KOPT-K1 (cell line): Measurements from ENCODE around the gene SIRPB2.

ENCODE experiments used
- H3K27ac ChIP-seq: fragments of 200-600 bp; sonication (generic); 2 replicates; pipeline ENCODE4 v1.5.1; 2016; ENCODE audit warnings: antibody characterized with exemption, mild to moderate bottlenecking, low read depth, low read length; ENCODE audit not compliant: poor library complexity, severe bottlenecking
- H3K36me3 ChIP-seq: fragments of 200-600 bp; sonication (generic); 2 replicates; pipeline ENCODE4 v1.5.1; 2017; ENCODE audit warnings: antibody characterized with exemption, mild to moderate bottlenecking, low read length, moderate library complexity; ENCODE audit not compliant: insufficient read depth
- H3K9me3 ChIP-seq: fragments of 200-600 bp; sonication (generic); 2 replicates; pipeline ENCODE4 v1.5.1; 2017; ENCODE audit warnings: antibody characterized with exemption, low read length, mild to moderate bottlenecking; ENCODE audit not compliant: insufficient read depth, poor library complexity, severe bottlenecking

The SIRPB2 gene

DNA sequence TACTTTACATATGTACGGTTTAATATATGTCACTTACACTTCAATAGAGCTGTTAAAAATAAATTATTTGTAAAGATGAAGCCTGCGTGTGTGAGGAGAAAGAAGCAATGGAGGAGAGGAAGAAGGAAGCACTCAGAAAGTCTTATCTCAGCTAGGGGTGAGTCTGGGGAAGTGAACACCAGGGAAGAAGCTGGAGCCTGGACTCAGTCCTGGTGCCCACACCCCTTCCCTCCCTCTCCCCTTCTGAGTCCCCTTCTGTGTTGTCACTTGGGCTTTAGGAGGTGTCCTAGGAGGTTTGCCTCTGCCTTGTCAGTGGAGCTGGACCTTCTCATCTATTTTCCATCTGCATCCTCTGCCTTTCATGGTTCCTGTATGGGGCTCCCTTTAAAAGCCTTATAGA lies 1.9 kb downstream of the SIRPB2 start:
- no peaks in the 10 kb centered on the region for H3K9me3 ChIP-seq
- no peaks in the 10 kb centered on the region for H3K36me3 ChIP-seq
- no peak overlapping the region for H3K27ac ChIP-seq

DNA sequence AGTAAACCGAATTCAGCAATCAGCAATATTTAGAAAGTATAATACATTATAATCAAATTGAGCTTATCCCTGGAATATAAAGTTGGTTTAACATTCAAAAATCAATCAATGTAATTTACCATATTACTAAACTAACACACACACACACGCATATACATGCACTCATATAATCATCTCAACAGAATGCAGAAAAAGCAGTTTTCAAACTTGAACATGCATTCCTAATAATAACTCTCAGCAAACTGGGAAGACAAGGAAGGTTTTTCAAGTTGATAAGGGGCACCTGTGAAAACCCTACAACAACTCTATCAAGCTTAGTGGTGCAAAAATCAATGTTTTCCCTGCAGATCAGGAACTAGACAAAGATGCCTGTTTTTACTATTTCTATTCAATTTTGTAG lies 4.7 kb downstream of the SIRPB2 start:
- Histone ChIP-seq H3K27ac (no peak overlapping the region), H3K9me3 (no peaks in the 10 kb centered on the region), H3K36me3 (no peaks in the 10 kb centered on the region)

DNA sequence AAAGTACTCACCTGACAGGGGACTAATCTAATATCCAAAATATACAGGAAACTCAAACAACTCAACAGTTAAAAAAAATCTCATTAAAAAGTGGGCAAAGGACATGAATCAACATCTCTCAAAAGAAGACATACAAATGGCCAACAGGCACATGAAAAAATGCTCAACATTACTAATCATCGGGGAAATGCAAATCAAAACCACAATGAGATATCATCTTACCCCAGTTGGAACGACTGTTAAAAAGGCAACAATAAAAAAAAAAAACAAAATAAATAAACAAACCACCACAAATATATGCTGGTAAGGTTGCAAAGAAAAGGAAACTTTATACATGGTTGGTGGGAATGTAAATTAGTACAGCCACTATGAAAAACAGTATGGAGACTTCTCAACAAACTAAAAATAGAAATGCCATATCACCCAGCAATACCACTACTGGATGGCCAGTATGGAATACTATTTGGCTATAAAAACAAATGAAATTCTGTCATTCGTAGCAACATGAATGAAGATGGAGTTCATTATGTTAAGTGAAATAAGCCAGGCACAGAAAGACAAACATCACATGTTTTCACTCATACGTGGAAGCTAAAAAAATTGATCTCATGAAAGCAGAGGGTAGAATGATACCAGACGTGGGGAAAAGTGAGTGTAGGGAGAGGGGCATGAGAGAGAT lies 6.6 kb downstream of the SIRPB2 start:
- no peak overlapping the region for H3K27ac ChIP-seq
- H3K36me3 ChIP-seq, result no peaks in the 10 kb centered on the region
- no peaks in the 10 kb centered on the region for H3K9me3 ChIP-seq

DNA sequence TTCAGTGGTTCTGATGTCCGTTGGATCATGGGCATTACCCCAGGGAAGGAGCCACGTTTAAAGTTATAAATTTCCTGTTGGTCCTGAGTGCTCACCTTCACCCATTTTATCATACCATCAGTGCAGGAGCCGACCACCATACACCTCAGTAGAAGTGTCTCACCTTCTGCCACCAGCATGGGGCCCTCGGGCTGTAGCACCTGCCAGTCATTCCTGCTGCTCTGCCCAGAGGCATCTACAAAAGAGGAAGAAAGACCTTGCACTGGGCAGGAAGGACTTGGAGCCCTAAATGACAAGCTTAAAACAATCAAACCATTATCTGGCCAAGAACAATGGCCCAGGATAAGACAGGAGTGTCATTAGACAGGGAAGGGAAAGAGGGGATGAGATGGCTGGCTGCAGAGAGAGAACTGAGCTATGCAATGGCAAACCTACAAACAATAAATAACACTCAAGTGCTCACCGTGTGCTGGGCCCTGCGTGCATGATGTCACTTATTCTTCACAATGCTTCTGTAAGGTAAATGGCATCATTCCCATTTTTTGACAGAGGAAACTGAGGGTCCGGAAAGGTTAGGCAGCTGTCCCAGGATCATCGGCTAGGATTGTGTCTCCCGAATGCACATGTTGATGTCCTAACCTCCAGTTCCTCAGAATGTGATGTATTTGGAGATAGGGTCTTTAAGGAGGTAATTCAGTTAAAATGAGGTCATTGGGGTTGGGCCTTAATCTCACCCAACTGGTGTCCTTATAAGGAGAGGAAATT lies 11.2 kb downstream of the SIRPB2 start:
- no peaks in the 10 kb centered on the region for H3K9me3 ChIP-seq
- no peaks in the 10 kb centered on the region for H3K36me3 ChIP-seq
- H3K27ac ChIP-seq, result no peak overlapping the region

DNA sequence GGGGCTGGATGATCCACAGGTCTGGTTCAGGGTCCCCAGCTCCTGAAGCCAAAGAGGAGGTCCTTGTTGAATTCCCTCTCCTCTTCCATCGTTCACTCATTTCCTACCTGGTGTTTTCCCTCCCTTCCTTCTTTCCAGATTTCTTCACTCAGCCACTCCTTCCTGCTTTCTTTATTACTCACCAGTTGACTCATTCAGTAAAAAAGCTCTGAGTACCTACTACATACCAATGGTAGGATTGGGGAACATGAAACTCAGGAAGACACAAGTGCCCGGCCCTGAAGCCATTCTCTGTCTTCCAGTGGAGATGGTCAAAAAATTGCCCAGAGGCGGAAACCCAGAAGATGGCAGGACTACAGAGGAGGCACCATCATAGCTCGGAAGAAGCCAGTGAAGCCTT lies 12.7 kb downstream of the SIRPB2 start:
- Histone ChIP-seq H3K9me3 (no peaks in the 10 kb centered on the region), H3K27ac (no peak overlapping the region), H3K36me3 (no peaks in the 10 kb centered on the region)

DNA sequence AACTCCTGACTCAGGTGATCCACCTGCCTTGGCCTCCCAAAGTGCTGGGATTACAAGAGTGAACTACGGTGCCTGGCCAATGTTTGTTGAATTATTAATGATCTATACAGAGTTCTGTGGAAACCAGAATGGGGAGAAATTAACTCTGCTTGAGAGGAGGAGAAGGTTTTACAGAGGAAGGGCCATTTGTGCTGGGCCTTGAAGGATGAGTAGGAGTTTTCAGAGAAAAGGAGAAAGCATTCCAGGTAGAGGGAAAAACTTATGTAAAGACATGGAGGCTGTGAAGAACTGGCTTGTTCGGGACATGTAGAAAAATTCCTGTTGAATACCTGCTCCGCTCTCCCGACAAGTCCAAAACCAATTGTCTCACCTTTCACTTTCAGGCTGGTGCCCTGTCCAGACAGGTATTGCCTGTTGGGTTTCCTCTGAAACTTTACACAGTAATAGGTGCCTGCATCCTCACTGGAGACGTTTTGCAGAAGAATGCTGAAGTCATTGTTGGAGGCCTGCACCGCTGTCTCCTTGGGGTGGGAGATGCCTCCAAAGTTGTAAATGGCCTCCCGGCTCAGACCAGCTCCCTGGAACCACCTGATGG lies 13.2 kb downstream of the SIRPB2 start:
- Histone ChIP-seq H3K9me3 (no peaks in the 10 kb centered on the region), H3K36me3 (no peaks in the 10 kb centered on the region), H3K27ac (no peak overlapping the region)

DNA sequence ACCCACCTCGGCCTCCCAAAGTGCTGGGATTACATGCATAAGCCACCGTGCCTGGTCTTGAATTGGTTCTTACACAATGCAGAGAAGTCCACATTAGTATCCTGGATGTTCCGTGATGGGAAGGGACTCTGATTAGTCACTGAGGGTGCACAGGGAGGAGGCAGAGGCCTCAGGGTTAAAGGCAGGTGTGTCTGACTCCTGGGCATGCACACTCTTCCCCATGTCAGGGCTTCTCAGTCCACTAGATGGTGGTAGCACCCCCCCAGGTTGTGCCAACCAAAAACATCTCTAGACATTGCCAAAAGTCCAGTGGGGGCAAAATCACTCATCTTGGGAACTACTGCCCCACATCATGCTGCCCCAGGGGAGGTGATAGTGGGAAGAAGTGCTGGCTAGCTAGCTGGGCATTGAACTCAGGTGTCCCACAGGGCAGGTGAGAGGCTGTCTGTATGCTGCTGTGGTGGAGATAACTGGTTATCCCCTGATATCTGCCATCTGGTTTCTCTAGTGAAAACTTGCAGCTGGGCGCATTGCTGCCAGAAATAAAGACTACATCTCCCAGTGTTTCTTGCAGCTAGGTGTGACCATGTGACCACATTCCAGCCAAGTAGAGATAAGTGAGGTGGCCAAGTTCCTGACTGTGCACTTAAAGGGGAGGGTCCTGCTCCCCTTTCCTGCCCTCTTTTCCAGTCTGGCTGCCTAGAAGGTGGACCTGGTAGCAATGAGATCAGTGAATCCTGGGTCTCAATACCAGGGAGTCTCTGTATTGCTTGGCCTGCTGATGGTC lies 16.2 kb downstream of the SIRPB2 start:
- Histone ChIP-seq H3K36me3 (no peaks in the 10 kb centered on the region), H3K9me3 (no peaks in the 10 kb centered on the region), H3K27ac (no peak overlapping the region)

DNA sequence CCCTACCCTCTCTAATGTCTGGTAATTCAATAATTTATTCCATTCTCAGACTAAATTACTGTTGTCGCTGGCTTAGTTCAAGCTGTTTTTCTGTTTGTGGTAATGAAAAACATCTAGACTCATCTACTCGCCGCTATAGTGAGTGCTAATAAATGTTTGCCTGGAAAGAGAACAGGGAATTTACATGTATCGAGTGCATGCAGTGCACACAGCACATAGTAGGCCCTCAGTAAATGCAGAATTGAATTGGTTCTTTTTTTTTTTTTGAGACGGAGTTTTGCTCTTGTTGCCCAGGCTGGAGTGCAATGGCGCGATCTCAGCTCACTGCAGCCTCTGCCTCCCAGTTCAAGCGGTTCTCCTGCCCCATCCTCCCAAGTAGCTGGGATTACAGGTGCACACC lies 16.9 kb downstream of the SIRPB2 start:
- Histone ChIP-seq H3K9me3 (no peaks in the 10 kb centered on the region), H3K27ac (no peak overlapping the region), H3K36me3 (no peaks in the 10 kb centered on the region)

DNA sequence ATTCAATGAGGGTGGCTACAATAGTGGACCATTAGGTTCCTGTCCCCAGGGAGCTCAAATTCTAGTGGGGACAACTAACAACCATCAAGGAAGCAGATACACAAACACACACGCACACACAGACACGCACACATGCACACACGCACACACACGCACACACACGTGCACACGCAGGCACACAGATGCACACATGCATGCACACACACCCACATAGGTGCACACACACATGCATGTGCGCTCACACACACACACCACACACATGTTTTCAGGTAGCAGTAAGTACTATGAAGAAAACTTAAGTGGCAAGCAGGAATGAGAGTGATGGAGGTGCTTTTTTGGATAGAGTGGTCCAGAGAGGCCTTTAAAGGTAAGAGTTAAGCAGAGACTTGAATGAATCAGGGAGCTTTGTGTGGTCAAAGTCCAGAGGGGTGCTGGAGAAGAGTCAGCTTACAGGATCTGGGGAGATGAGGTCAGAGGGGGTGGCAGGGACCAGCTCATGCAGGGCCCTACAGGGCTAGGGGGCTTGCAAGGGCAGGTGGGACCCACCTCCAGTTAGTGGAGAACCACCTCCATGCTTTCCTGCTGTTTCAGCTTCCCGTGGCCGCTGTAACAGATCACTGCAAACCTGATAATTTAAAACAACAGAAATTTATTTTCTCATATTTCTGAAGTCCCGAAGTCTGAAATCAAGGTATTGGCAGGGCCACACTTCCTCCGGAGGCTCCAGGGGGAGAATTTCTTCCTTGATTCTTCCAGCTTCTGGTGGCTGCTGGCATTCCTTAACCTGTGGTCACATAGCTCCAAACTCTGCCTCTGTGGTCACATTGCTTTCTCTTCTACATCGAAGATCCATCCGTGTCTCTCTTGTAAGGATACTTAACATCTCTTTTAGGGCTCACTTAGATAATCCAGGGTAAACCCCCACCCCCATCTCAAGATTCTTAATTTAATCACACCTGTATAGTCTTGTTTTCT lies 17.7 kb downstream of the SIRPB2 start:
- Histone ChIP-seq H3K27ac (no peak overlapping the region), H3K9me3 (no peaks in the 10 kb centered on the region), H3K36me3 (no peaks in the 10 kb centered on the region)

DNA sequence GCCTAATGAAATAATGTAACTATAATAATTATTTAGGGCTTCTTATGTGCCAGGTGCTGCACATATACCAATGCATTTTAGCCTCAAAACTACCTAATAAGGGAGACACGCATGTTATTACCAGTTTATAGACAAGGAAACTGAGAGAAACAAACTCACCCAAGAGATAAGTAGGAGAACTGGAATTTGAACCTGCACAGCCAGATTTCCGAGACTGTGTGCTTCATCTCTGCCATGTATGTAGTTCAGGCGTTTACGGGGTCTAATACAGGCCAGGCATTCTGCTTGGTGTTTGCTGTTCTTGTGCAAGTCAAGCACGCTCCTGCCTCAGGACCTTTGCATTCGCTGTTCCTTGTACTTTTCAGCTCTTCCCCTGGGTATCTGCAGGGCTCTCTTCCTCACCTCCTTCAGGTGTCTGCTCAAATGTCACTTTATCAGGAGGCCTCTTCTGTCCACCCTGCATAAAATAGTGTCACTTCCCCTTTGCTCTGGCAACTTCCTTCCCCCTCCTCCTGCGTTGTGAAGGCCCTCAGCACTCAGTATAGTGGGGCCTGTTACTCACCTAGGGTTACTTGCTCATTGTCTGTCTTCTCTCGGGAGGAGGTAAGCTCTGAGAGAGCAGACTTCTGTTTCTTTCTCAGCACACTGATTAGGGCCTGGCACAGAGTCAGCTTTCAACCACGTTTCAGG lies 18.5 kb downstream of the SIRPB2 start:
- no peaks in the 10 kb centered on the region for H3K9me3 ChIP-seq
- H3K27ac ChIP-seq, result no peak overlapping the region
- H3K36me3 ChIP-seq, result no peaks in the 10 kb centered on the region

DNA sequence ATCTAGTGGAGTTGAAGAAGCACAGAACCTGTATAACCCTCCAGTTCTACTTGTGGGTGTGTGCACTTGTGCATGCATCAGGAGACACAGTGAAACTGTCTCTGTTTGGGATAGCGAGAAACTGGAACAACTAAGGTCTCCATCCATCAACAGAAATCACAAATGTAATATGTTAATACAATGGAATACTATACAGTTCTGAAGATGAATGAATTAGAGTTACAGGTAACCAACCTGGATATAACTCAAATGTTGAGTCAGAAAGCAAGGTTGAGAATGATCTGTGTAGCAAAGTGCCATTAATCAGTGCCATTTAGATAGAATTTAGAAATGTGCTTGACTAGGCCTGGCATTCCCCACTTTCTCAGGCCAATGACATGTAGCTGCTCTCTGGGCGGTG lies 20.0 kb downstream of the SIRPB2 start:
- Histone ChIP-seq H3K36me3 (no peaks in the 10 kb centered on the region), H3K27ac (no peak overlapping the region), H3K9me3 (no peaks in the 10 kb centered on the region)

DNA sequence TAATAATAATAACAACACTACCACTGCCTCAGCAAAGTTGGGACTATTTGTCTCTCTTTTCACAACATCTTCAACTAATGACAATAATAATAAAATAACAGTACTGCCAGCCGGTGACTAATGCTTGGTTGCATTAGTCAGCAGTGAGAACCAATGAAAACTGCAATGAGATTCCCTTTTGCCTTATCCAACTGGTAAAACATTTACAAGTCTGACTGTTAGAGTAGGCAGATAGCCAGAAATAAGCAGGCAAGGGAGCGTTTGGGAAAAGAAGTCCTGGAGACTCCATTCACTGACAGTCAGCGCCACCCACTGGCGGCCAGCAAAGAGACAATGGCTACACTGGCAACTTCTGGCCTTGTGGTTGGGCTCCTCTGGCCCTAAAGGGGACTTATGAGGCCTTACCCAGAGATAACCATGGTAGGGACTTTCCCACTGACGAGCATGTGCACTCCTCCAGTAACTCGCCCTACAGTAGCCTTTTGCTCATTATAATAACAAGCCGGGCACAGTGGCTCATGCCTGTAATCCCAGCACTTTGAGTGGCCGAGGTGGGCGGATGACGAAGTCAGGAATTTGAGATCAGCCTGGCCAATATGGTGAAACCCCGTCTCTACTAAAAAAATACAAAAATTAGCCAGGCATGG lies 21.2 kb downstream of the SIRPB2 start:
- Histone ChIP-seq H3K27ac (no peak overlapping the region), H3K9me3 (no peaks in the 10 kb centered on the region), H3K36me3 (no peaks in the 10 kb centered on the region; the same call in 1 of the 2 replicates)

DNA sequence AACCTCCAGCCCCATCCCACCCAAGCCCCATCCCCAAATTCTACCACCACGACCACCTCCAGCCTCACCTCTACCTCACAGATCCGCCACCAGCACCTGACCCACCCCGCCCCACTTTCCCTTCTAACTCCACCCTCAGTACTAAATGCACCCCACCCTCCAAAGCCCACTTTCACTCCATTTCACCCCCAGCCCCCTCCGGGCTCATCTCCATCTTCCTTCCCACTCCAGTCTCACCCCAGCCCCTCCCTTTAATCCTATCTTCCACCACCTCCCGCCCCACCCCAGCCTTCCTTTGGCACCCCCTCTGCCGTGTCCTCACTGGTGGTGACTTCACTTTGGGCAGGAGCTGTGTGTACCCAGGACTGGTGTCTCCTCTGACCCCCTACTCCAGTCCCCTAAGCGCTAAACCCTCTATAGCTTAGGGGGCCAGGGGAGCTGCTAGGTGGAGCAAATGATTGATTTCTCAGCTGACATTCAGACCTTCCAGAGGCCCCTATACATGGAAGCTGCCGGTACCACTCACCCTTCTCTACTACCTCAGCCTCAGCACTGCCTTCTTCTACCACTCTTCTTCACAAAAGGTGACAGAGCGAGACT lies 21.8 kb downstream of the SIRPB2 start:
- H3K27ac ChIP-seq, result no peak overlapping the region
- no peaks in the 10 kb centered on the region for H3K9me3 ChIP-seq
- peaks cover 4% of the 10 kb centered on the region; the same call in 1 of the 2 replicates for H3K36me3 ChIP-seq
